ENCODE data around the gene GABRB3. TPM values are rescaled to one million over a fixed set of nuclear protein-coding genes. Genes with fewer than 3 reads are reported as not detected.

Gene GABRB3
- polyA plus RNA-seq, 3 donors = not detected

- Mint-ChIP-seq H3K27me3 (ENCODE audit: low read depth in 3 of 3) (peaks cover 0 to 2% (median 1%) of the 10 kb centered on the region in 3 donors), H3K27ac (no peak overlapping the region), H3K36me3 (no peaks in the 10 kb centered on the region), H3K9me3 (peaks cover 8 to 32% (median 17%) of the 10 kb centered on the region in 7 donors), H3K4me3 (no peak overlapping the region), H3K4me1 (no peaks in the 10 kb centered on the region)
- Histone ChIP-seq H3K36me3 (replicated peaks in 1 of 2; ENCODE audit: control insufficient read depth in 1 of 2, insufficient read depth in 2 of 2, low read length in 2 of 2) (no peaks in the 10 kb centered on the region), H3K27ac (ENCODE audit: low read depth in 1 of 2, low read length in 2 of 2) (no peak overlapping the region), H3K4me3 (replicated peaks in 1 of 3; ENCODE audit: low read depth in 2 of 3, low read length in 3 of 3) (no peak overlapping the region), H3K4me1 (ENCODE audit: control insufficient read depth in 1 of 2, insufficient read depth in 2 of 2, low read length in 2 of 2) (no peaks in the 10 kb centered on the region), H3K9ac (ENCODE audit: insufficient read depth, low read length, poor library complexity, severe bottlenecking) (no peak overlapping the region), H3K79me2 (ENCODE audit: insufficient read depth, low read length) (no peaks in the 10 kb centered on the region), H3K9me3 (replicated peaks in 1 of 2; ENCODE audit: control insufficient read depth in 1 of 2, insufficient read depth in 1 of 2, low read length in 2 of 2) (peaks cover 19 to 47% of the 10 kb centered on the region in 2 donors), H3K4me2 (replicated peaks; ENCODE audit: extremely low read depth, low read length, poor library complexity, severe bottlenecking) (no peak overlapping the region), H2AFZ (ENCODE audit: insufficient read depth, low read depth, low read length, poor library complexity, severe bottlenecking) (no peak overlapping the region), H3K27me3 (ENCODE audit: control insufficient read depth in 2 of 2, insufficient read depth in 2 of 2, low read length in 2 of 2) (no peaks in the 10 kb centered on the region), H4K20me1 (ENCODE audit: insufficient read depth, low read length) (no peaks in the 10 kb centered on the region)
- TF ChIP-seq CTCF (IDR thresholded peaks at IDR 0.05) = no peak
- no peak for DNase-seq
- 67% methylated on average over 1 of the region's 2 CpGs for WGBS (ENCODE audit: insufficient coverage)
- intact Hi-C loops (cut with micrococcal nuclease) = no loop called here
Observed at GRCh38 chr15:26598704-26599103, 174.2 kb downstream of the GABRB3 start.

DNA sequence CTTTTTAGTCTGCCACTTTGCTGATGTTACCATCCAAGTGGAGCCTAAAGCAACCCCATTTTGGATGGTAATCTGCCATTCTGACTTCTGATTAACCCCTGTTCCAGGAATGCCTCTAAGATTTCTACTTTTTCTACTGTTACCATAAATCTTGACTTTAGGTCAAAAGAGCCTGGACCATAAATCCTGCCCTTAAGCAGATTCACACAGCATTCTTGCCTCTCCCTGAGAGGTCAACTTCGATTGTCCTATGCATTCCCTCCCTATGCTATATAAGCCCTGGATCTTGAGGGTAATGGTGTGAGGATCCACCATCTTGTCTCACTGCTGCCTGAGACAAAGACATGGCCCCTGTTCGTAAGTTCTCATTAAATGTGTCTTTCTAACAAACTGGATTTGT, 177.3 kb downstream of the GABRB3 start:
- Histone ChIP-seq H3K27ac (ENCODE audit: low read depth in 1 of 2, low read length in 2 of 2) (no peak overlapping the region), H3K9me3 (replicated peaks in 1 of 2; ENCODE audit: control insufficient read depth in 1 of 2, insufficient read depth in 1 of 2, low read length in 2 of 2) (peaks cover 24 to 51% of the 10 kb centered on the region in 2 donors), H3K36me3 (replicated peaks in 1 of 2; ENCODE audit: control insufficient read depth in 1 of 2, insufficient read depth in 2 of 2, low read length in 2 of 2) (no peaks in the 10 kb centered on the region), H3K4me2 (replicated peaks; ENCODE audit: extremely low read depth, low read length, poor library complexity, severe bottlenecking) (no peak overlapping the region), H3K79me2 (ENCODE audit: insufficient read depth, low read length) (no peaks in the 10 kb centered on the region), H3K9ac (ENCODE audit: insufficient read depth, low read length, poor library complexity, severe bottlenecking) (no peak overlapping the region), H2AFZ (ENCODE audit: insufficient read depth, low read depth, low read length, poor library complexity, severe bottlenecking) (no peak overlapping the region), H4K20me1 (ENCODE audit: insufficient read depth, low read length) (no peaks in the 10 kb centered on the region), H3K4me3 (replicated peaks in 1 of 3; ENCODE audit: low read depth in 2 of 3, low read length in 3 of 3) (no peak overlapping the region), H3K27me3 (ENCODE audit: control insufficient read depth in 2 of 2, insufficient read depth in 2 of 2, low read length in 2 of 2) (no peaks in the 10 kb centered on the region), H3K4me1 (ENCODE audit: control insufficient read depth in 1 of 2, insufficient read depth in 2 of 2, low read length in 2 of 2) (no peaks in the 10 kb centered on the region)
- no peak overlapping the region for H3K4me3 Mint-ChIP-seq
- no peak overlapping the region for H3K27ac Mint-ChIP-seq
- peaks cover 10 to 29% (median 14%) of the 10 kb centered on the region in 7 donors for H3K9me3 Mint-ChIP-seq
- H3K27me3 Mint-ChIP-seq (ENCODE audit: low read depth in 3 of 3) = peaks cover 0 to 2% (median 1%) of the 10 kb centered on the region in 3 donors
- no peaks in the 10 kb centered on the region for H3K36me3 Mint-ChIP-seq
- no peak for DNase-seq
- intact Hi-C loops (cut with micrococcal nuclease) = no loop called here
- H3K4me1 Mint-ChIP-seq = no peaks in the 10 kb centered on the region
- no CpG with 5 or more reads among the region's 2 CpGs for WGBS (ENCODE audit: insufficient coverage)
- no peak for TF ChIP-seq CTCF (IDR thresholded peaks at IDR 0.05)

Data from CD14-positive monocyte (primary cell).